Neural progenitor cell (in vitro differentiated cells): ENCODE results near the gene PSKH1.

Experiments used
- EZH2 ChIP-seq: fragments of 200-600 bp; sonication (generic); IDR thresholded peaks from 2 replicates; pipeline ENCODE4 v1.6.1; 2017; ENCODE audit warnings: antibody characterized with exemption, mild to moderate bottlenecking, moderate library complexity
- EZH2phosphoT487 ChIP-seq: fragments of 200-600 bp; sonication (generic); IDR thresholded peaks from 2 replicates; pipeline ENCODE4 v1.6.1; 2017; ENCODE audit warnings: antibody characterized with exemption
- TF ChIP-seq, protein P1 (sequence below): fragments of 200-600 bp; sonication (generic); IDR thresholded peaks from 2 replicates; pipeline ENCODE4 v1.5.1; 2017; ENCODE audit warnings: antibody characterized with exemption, mild to moderate bottlenecking

GRCh38 chr16:67976205-67976604, 83.2 kb downstream of the PSKH1 start:
- TF ChIP-seq, protein P1, sequence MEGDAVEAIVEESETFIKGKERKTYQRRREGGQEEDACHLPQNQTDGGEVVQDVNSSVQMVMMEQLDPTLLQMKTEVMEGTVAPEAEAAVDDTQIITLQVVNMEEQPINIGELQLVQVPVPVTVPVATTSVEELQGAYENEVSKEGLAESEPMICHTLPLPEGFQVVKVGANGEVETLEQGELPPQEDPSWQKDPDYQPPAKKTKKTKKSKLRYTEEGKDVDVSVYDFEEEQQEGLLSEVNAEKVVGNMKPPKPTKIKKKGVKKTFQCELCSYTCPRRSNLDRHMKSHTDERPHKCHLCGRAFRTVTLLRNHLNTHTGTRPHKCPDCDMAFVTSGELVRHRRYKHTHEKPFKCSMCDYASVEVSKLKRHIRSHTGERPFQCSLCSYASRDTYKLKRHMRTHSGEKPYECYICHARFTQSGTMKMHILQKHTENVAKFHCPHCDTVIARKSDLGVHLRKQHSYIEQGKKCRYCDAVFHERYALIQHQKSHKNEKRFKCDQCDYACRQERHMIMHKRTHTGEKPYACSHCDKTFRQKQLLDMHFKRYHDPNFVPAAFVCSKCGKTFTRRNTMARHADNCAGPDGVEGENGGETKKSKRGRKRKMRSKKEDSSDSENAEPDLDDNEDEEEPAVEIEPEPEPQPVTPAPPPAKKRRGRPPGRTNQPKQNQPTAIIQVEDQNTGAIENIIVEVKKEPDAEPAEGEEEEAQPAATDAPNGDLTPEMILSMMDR = no peak
- no peak for TF ChIP-seq EZH2
- TF ChIP-seq EZH2phosphoT487 = no peak
